Measurements from ENCODE around the gene CALN1.

GRCh38 chr7:72279203-72279602 is 132.9 kb downstream of the CALN1 start:
- TF ChIP-seq, protein P1, sequence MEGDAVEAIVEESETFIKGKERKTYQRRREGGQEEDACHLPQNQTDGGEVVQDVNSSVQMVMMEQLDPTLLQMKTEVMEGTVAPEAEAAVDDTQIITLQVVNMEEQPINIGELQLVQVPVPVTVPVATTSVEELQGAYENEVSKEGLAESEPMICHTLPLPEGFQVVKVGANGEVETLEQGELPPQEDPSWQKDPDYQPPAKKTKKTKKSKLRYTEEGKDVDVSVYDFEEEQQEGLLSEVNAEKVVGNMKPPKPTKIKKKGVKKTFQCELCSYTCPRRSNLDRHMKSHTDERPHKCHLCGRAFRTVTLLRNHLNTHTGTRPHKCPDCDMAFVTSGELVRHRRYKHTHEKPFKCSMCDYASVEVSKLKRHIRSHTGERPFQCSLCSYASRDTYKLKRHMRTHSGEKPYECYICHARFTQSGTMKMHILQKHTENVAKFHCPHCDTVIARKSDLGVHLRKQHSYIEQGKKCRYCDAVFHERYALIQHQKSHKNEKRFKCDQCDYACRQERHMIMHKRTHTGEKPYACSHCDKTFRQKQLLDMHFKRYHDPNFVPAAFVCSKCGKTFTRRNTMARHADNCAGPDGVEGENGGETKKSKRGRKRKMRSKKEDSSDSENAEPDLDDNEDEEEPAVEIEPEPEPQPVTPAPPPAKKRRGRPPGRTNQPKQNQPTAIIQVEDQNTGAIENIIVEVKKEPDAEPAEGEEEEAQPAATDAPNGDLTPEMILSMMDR (IDR thresholded peaks at IDR 0.05; ENCODE audit: control extremely low read depth in 1 of 3, insufficient read depth in 1 of 3, low read depth in 1 of 3, low read length in 3 of 3): no peak
- TF ChIP-seq EGR1 (IDR thresholded peaks at IDR 0.05; ENCODE audit: borderline replicate concordance, low read depth, low read length) (no peak), YY1 (IDR thresholded peaks at IDR 0.05; ENCODE audit: low read depth, low read length) (no peak), RNF2 (IDR thresholded peaks at IDR 0.05; ENCODE audit: borderline replicate concordance, low read depth, low read length, missing control alignments, poor library complexity, severe bottlenecking) (no peak), HDAC6 (IDR thresholded peaks at IDR 0.05; ENCODE audit: low read depth, low read length) (no peak), TAF1 (IDR thresholded peaks at IDR 0.05; ENCODE audit: low read depth, low read length) (no peak), POLR2AphosphoS5 (IDR thresholded peaks at IDR 0.05; ENCODE audit: low read depth, low read length) (no peak), POLR2A (IDR thresholded peaks at IDR 0.05; ENCODE audit: control extremely low read depth in 1 of 2, low read depth in 2 of 2, low read length in 2 of 2) (no peak), EZH2 (IDR thresholded peaks at IDR 0.05; ENCODE audit: low read depth, low read length, severe bottlenecking) (no peak), HDAC2 (IDR thresholded peaks at IDR 0.05; ENCODE audit: borderline replicate concordance in 1 of 2, low read depth in 2 of 2, low read length in 2 of 2) (no peak)
- TF ChIP-seq, protein P2, sequence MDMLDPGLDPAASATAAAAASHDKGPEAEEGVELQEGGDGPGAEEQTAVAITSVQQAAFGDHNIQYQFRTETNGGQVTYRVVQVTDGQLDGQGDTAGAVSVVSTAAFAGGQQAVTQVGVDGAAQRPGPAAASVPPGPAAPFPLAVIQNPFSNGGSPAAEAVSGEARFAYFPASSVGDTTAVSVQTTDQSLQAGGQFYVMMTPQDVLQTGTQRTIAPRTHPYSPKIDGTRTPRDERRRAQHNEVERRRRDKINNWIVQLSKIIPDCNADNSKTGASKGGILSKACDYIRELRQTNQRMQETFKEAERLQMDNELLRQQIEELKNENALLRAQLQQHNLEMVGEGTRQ (IDR thresholded peaks at IDR 0.05; ENCODE audit: low read length): no peak

All from H1 (cell line).